ENCODE results near the gene ETFA. TPM values are rescaled to one million over a fixed set of nuclear protein-coding genes. Genes with fewer than 3 reads are reported as not detected.

Gene ETFA
- total and polyA plus RNA-seq, 2 of the 8 experiments (the other 6 are each of a cell fraction or from before 2014, with no cell fraction given): 60.9 to 90.0 TPM

GRCh38 chr15:76235186-76235826 is 76.0 kb downstream of the ETFA start:
- Histone ChIP-seq H3K79me2 (ENCODE audit: control insufficient read depth in 1 of 2, insufficient read depth in 2 of 2, low read length in 2 of 2) (no peaks in the 10 kb centered on the region), H3K18ac (ENCODE audit: extremely low read depth, low read length) (no peak overlapping the region), H3K79me1 (ENCODE audit: low read depth, low read length) (no peaks in the 10 kb centered on the region), H2BK20ac (ENCODE audit: low read length) (no peak overlapping the region), H3K36me3 (ENCODE audit: control insufficient read depth in 2 of 4, insufficient read depth in 4 of 4, low read length in 3 of 4) (peaks cover 0 to 7% (median 1%) of the 10 kb centered on the region in 4 experiments; a peak in 3 of 8 replicates), H2BK15ac (ENCODE audit: low read length) (no peak overlapping the region), H3K27ac (ENCODE audit: low read depth, low read length) (no peak overlapping the region), H2BK5ac (ENCODE audit: low read depth, low read length) (no peak overlapping the region), H3K4ac (replicated peaks; ENCODE audit: insufficient read length, low read depth, low read length) (no peak overlapping the region), H3K4me2 (ENCODE audit: insufficient read depth in 1 of 2, low read depth in 2 of 2, low read length in 2 of 2) (no peak overlapping the region), H2AK5ac (ENCODE audit: low read depth, low read length) (no peak overlapping the region), H4K8ac (ENCODE audit: extremely low read depth, insufficient read depth, low read length) (no peak overlapping the region), H3K9me3 (ENCODE audit: insufficient read depth in 2 of 2, low read depth in 1 of 2, low read length in 1 of 2) (no peaks in the 10 kb centered on the region), H3K14ac (ENCODE audit: insufficient read length) (no peak overlapping the region), H2BK12ac (ENCODE audit: low read depth, low read length) (no peak overlapping the region), H3K9ac (replicated peaks in 1 of 4; ENCODE audit: extremely low read depth in 1 of 4, low read depth in 3 of 4, low read length in 3 of 4) (no peak overlapping the region), H4K20me1 (replicated peaks in 1 of 2; ENCODE audit: control insufficient read depth in 1 of 2, insufficient read depth in 2 of 2, low read length in 2 of 2) (peaks cover 0 to 2% of the 10 kb centered on the region in 2 experiments), H4K91ac (replicated peaks; ENCODE audit: insufficient read length, low read length) (no peak overlapping the region), H3K56ac (replicated peaks; ENCODE audit: insufficient read length, low read depth, low read length) (no peak overlapping the region), H3K4me1 (replicated peaks in 1 of 4; ENCODE audit: control insufficient read depth in 3 of 4, insufficient read depth in 4 of 4, low read length in 3 of 4) (peaks cover 0 to 8% (median 5%) of the 10 kb centered on the region in 4 experiments; a peak in 6 of 7 replicates), H2AFZ (ENCODE audit: low read length) (no peak overlapping the region), H3K4me3 (ENCODE audit: extremely low read depth in 1 of 4, insufficient read depth in 2 of 4, low read depth in 3 of 4, low read length in 4 of 4) (no peak overlapping the region), H3K23me2 (ENCODE audit: low read depth, low read length) (no peaks in the 10 kb centered on the region), H2BK120ac (replicated peaks; ENCODE audit: low read depth, low read length) (no peak overlapping the region), H4K5ac (ENCODE audit: insufficient read length, low read depth, low read length) (no peak overlapping the region), H3K23ac (ENCODE audit: insufficient read length) (no peak overlapping the region), H3K27me3 (replicated peaks in 1 of 4; ENCODE audit: control insufficient read depth in 3 of 4, extremely low read depth in 1 of 4, insufficient read depth in 3 of 4, low read length in 3 of 4) (no peaks in the 10 kb centered on the region)
- CTCF ChIA-PET (ENCODE audit: partially characterized antibody): interaction anchor here (0.6 to 6.2 kb wide), 32 partner anchors 9 to 632 kb away, joined by 3 to 55 read pairs (median 4); no protein-coding TSS in a partner anchor
- no peak for DNase-seq (ENCODE audit: low read depth in 1 of 2, low spot score in 2 of 2)
- 74% methylated on average over 3 of the region's 3 CpGs; no CpG with 5 or more reads in 1 of the 2 experiments for WGBS, 2 experiments (ENCODE audit: extremely low coverage in 1 of 2, insufficient coverage in 1 of 2, insufficient read length in 1 of 2, insufficient replicate concordance in 2 of 2, low coverage in 1 of 2, low lambda C conversion rate in 2 of 2, missing lambda C conversion rate in 1 of 2)
- POLR2A ChIA-PET (ENCODE audit: partially characterized antibody): no interaction called here
- FAIRE-seq: peak; percentile 50
- TF ChIP-seq USF2 (IDR thresholded peaks at IDR 0.05; ENCODE audit: low read length) (no peak), RAD21 (IDR thresholded peaks at IDR 0.05 in 1 of 2, conservative IDR thresholded peaks at IDR 0.05 in 1 of 2; ENCODE audit: low read depth in 2 of 2, low read length in 2 of 2) (peak; percentile 56 to 59)
- TF ChIP-seq, protein P1, sequence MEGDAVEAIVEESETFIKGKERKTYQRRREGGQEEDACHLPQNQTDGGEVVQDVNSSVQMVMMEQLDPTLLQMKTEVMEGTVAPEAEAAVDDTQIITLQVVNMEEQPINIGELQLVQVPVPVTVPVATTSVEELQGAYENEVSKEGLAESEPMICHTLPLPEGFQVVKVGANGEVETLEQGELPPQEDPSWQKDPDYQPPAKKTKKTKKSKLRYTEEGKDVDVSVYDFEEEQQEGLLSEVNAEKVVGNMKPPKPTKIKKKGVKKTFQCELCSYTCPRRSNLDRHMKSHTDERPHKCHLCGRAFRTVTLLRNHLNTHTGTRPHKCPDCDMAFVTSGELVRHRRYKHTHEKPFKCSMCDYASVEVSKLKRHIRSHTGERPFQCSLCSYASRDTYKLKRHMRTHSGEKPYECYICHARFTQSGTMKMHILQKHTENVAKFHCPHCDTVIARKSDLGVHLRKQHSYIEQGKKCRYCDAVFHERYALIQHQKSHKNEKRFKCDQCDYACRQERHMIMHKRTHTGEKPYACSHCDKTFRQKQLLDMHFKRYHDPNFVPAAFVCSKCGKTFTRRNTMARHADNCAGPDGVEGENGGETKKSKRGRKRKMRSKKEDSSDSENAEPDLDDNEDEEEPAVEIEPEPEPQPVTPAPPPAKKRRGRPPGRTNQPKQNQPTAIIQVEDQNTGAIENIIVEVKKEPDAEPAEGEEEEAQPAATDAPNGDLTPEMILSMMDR (IDR thresholded peaks at IDR 0.05; ENCODE audit: control extremely low read depth in 1 of 3, insufficient read depth in 1 of 3, low read depth in 1 of 3, low read length in 3 of 3): peak in 2 of 3 experiments; percentile 22 to 29; a peak in 2 of 4 replicates

Data from H1 (cell line).